HG02943 (cell line): ENCODE results near the gene SUPV3L1.
"Not testable (repeated sequence)": the region's sequence is repeated elsewhere in the genome, so short reads cannot be mapped to it uniquely, and the experiment has no call there.

Experiments used
- ATAC-seq: cut with Tn5 transposase; IDR thresholded peaks from one replicate; pipeline ENCODE4 v1.9.1; 2021; ENCODE audit warnings: mild to moderate bottlenecking, low read depth, moderate library complexity; ENCODE audit not compliant: unreplicated experiment

SUPV3L1 gene

GRCh38 chr10:69179743-69180524, at the start of gene SUPV3L1:
Gene SUPV3L1 (plus strand): TSS chr10:69180234. CDS start chr10:69180292, 58 bp downstream.
- ATAC-seq = peak; percentile 83

- ATAC-seq = no peak
These were observed 49.8 kb upstream of the SUPV3L1 start for GRCh38 chr10:69130251-69130650.

GRCh38 chr10:69139961-69140360, 40.1 kb upstream of the SUPV3L1 start:
- ATAC-seq = no peak

- no peak for ATAC-seq
These were observed 38.7 kb upstream of the SUPV3L1 start for GRCh38 chr10:69141304-69141703.

GRCh38 chr10:69142074-69142473, 38.0 kb upstream of the SUPV3L1 start:
- not testable (repeated sequence) for ATAC-seq

- no peak for ATAC-seq
These were observed 37.1 kb upstream of the SUPV3L1 start for GRCh38 chr10:69142983-69143382.

- no peak for ATAC-seq
These were observed 34.7 kb upstream of the SUPV3L1 start for GRCh38 chr10:69145329-69145728.

GRCh38 chr10:69145864-69146263, 34.2 kb upstream of the SUPV3L1 start:
- no peak for ATAC-seq

GRCh38 chr10:69146759-69147158, 33.3 kb upstream of the SUPV3L1 start:
- ATAC-seq = no peak

GRCh38 chr10:69151984-69152383, 28.1 kb upstream of the SUPV3L1 start:
- ATAC-seq = no peak

- no peak for ATAC-seq
These were observed 26.8 kb upstream of the SUPV3L1 start for GRCh38 chr10:69153227-69153626.

GRCh38 chr10:69160809-69161241, 19.2 kb upstream of the SUPV3L1 start:
- ATAC-seq = no peak

- ATAC-seq = no peak
These were observed 11.5 kb upstream of the SUPV3L1 start for GRCh38 chr10:69168493-69168892.

GRCh38 chr10:69172241-69172982, 7.6 kb upstream of the SUPV3L1 start:
- no peak for ATAC-seq

- ATAC-seq = not testable (repeated sequence)
These were observed 4.7 kb upstream of the SUPV3L1 start for GRCh38 chr10:69175326-69175725.

GRCh38 chr10:69176823-69177222, 3.2 kb upstream of the SUPV3L1 start:
- no peak for ATAC-seq

- no peak for ATAC-seq
These were observed 818 bp upstream of the SUPV3L1 start for GRCh38 chr10:69179089-69179742.

GRCh38 chr10:69180525-69181204, 631 bp downstream of the SUPV3L1 start:
- no peak for ATAC-seq

- ATAC-seq = no peak
These were observed 1.4 kb downstream of the SUPV3L1 start for GRCh38 chr10:69181433-69181832.

GRCh38 chr10:69182005-69182404, 2.0 kb downstream of the SUPV3L1 start:
- no peak for ATAC-seq

GRCh38 chr10:69186524-69186923, 6.5 kb downstream of the SUPV3L1 start:
- ATAC-seq = no peak
